Prostate gland (tissue), 2 donors: Measurements from ENCODE around the gene PABPN1L.

Source experiments
- POLR2A ChIP-seq: fragments of 450-650 bp; IDR thresholded peaks from one replicate; pipeline ENCODE4 v1.6.1; 2016; ENCODE audit warnings: antibody characterized with exemption, mild to moderate bottlenecking
- POLR2AphosphoS5 ChIP-seq: sonication (generic); formaldehyde crosslinking; IDR thresholded peaks from one replicate; pipeline ENCODE4 v1.6.1; 2017; ENCODE audit warnings: antibody characterized with exemption
- TF ChIP-seq, protein P1 (sequence below), 4 experiments: fragments of 200-600 bp in 2 of 4; fragments of 450-650 bp in 2 of 4; sonication (generic) in 2 of 4; IDR thresholded peaks; 1 replicate in 3 of 4; 2 replicates in 1 of 4; pipeline ENCODE4 v1.5.1; 2016 to 2019; ENCODE audit warnings: antibody characterized with exemption in 4 of 4, mild to moderate bottlenecking in 2 of 4, moderate library complexity in 2 of 4

DNA sequence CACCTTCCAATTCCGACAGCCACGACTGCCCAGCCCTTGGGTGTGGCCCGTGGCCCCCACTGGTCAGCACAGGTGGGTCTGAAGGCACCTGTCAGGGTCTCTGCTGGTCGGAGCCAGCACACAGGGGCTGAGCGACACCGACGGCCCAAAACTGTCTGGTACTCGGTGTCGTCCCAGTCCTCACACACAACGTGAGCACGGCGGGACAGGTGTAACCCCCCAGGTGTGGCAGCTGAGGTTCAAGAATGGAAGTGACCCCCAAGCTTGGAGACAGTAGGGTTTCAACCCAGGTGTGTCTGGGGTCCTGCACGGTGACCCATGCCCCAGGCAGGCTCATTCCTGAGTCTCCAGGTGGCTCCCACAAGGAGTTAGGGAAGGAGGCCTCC is 10.7 kb downstream of the PABPN1L start:
- TF ChIP-seq, protein P1, sequence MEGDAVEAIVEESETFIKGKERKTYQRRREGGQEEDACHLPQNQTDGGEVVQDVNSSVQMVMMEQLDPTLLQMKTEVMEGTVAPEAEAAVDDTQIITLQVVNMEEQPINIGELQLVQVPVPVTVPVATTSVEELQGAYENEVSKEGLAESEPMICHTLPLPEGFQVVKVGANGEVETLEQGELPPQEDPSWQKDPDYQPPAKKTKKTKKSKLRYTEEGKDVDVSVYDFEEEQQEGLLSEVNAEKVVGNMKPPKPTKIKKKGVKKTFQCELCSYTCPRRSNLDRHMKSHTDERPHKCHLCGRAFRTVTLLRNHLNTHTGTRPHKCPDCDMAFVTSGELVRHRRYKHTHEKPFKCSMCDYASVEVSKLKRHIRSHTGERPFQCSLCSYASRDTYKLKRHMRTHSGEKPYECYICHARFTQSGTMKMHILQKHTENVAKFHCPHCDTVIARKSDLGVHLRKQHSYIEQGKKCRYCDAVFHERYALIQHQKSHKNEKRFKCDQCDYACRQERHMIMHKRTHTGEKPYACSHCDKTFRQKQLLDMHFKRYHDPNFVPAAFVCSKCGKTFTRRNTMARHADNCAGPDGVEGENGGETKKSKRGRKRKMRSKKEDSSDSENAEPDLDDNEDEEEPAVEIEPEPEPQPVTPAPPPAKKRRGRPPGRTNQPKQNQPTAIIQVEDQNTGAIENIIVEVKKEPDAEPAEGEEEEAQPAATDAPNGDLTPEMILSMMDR (IDR thresholded peaks at IDR 0.05): no peak
- TF ChIP-seq POLR2AphosphoS5 (no peak), POLR2A (no peak)
